Hepatic stellate cell (primary cell): ENCODE data around the gene POLR1D.

ENCODE experiments used
- DNase-seq: peaks from one replicate; pipeline ENCODE4 v3.0.0; 2011; ENCODE audit warnings: low spot score

POLR1D gene

GRCh38 chr13:27621366-27622101 lies at the start of gene POLR1D:
TSS of gene POLR1D (plus strand) at chr13:27621892. CDS start at chr13:27621984, 92 bp downstream.
- DNase-seq, result peak; percentile 74

- no peak for DNase-seq
Observed at GRCh38 chr13:27572234-27572901, 49.3 kb upstream of the POLR1D start.

- no peak for DNase-seq
Observed at GRCh38 chr13:27573265-27573664, 48.4 kb upstream of the POLR1D start.

DNA sequence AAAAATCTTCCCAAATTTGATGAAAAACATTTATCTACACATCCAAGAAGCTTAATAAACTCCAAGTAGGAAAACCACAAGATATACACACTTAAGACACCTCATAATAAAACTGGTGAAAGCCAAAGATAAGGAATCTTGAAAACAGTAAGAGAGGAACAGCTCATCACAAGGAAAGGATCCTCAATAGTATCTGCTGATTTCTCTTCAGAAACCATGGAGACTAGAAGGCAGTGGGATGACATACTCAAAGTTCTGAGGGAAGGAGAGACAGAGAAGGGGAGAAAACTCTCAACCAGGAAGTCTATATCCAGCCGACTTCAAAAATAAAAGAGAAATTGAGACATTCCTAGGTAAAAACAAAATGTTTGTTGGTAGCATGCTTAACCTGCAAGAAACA lies 47.0 kb upstream of the POLR1D start:
- DNase-seq, result no peak

GRCh38 chr13:27578121-27579030 lies 43.3 kb upstream of the POLR1D start:
- DNase-seq, result peak; percentile 57

GRCh38 chr13:27583645-27584044 lies 38.0 kb upstream of the POLR1D start:
- peak; percentile 59 for DNase-seq

- DNase-seq, result no peak
Observed at GRCh38 chr13:27587095-27587746, 34.5 kb upstream of the POLR1D start.

GRCh38 chr13:27588405-27588804 lies 33.3 kb upstream of the POLR1D start:
- DNase-seq, result no peak

- DNase-seq, result no peak
Observed at GRCh38 chr13:27592865-27593264, 28.8 kb upstream of the POLR1D start.

DNA sequence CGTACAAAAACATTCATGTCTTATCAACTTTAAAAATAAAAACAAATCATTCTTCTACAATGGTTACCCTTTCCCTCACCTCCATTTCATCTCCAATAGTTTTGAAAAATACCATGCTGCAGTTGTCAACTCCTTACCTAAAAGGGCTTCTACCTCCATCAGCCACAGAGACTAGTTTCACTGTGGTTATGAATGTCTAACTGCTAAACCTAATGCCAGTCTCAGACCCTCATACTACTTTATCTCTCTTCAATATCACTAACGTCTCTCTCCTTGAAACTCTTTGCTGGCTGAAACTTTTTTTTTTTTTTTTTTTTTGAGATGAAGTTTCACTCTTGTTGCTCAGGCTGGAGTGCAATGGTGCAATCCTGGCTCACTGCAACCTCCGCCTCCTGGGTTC lies 28.4 kb upstream of the POLR1D start:
- DNase-seq, result no peak

GRCh38 chr13:27595055-27595811 lies 26.5 kb upstream of the POLR1D start:
- no peak for DNase-seq

DNA sequence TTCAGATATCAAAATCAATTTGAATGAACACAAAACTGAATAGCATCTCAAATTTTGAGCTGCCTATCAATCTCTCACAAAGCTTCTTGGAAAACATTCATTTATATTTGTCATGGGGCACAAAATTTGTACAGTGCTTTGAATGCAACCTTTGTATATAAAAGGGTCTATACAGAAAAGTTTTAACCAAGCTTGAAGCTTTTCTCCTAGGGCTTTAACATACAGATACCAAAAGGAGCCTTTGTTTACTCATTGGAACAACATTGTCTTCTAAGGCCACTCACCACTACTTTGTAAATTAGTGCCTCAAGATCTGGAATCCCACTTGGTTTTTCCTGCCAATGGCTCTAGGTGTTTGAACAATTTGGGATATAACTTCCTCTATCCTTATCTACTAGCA lies 22.6 kb upstream of the POLR1D start:
- no peak for DNase-seq

GRCh38 chr13:27599845-27600553 lies 21.7 kb upstream of the POLR1D start:
- DNase-seq, result peak; percentile 56

DNA sequence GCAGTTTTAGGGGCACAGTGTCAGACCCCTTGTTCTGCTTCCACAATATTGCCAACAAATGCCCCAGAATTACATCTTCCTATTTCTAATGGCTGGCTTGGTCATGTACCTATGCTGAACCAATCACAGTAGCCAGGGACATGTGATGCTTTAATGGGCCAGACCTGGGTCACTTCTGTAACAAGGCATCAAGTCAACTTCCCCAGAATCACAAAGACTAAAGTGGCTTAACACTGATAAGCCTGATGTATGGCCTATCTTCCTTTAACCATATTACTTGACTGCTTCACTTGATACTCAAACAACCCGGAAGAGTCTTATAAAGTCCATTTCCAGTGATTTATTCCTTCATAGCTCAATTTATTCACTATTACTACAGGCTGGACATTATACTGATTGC lies 21.0 kb upstream of the POLR1D start:
- DNase-seq, result no peak

DNA sequence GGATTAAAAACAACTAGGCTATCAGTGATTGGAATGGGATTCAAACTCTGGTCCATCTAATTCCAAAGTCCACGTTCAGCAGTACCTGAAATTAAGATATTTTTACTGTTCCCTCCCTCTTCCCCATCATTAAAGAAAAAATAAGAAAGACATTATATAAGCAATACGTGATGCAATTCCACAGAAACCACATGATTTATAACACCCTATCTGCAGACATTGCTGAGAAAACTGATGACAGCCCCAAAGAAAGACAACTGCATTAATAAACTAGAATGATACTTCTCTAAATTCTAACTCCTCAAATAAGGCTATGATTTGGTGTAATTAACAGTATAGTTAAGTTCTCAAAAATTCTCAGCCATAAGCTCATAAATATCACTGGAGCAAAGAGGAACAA lies 20.5 kb upstream of the POLR1D start:
- no peak for DNase-seq

DNA sequence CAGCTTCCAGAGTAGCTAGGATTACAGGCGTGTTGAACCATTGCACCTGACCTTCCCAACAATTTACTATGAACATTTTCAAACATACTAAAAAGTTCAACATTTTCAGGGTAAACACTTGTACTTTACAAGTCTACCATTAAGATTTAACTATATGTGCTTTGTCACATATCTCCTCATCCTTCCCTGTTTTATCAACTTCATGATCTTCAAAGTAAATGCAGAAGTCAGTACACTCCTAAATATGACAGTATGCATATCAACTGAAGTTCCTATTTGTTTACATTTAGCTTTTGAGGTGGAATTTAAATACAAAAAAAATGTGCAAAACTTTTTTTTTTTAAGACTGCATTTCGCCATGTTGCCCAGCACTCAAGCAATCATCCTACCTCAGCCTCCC lies 19.9 kb upstream of the POLR1D start:
- DNase-seq, result no peak

GRCh38 chr13:27605099-27605498 lies 16.6 kb upstream of the POLR1D start:
- DNase-seq, result no peak

DNA sequence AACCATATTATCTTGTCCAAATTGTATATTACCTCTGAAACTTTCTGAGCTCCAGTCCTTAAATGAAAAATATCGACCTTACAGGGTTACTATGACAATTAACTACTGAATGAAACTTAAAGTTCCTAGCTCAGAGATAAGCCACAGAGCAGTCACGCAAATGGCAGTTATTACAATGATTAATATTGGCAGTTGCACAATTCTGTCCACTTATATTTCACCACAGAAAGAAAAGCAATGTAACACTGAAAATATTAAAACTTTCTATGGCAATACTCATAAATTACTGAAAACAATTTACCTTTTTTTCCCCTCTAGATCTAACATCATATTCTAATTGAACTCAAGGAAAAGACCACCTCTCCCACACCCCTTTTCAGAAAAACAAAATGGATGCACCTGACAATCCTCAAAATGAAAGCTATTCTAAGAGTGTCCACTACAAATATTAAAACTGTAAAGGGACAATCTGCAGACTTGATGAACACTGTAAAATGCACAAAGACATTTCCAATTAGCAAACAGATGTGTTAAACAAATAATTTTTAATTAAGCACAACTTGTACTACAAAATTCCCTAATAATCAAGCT lies 16.0 kb upstream of the POLR1D start:
- DNase-seq, result no peak

- DNase-seq, result peak; percentile 51
Observed at GRCh38 chr13:27607125-27607524, 14.6 kb upstream of the POLR1D start.

DNA sequence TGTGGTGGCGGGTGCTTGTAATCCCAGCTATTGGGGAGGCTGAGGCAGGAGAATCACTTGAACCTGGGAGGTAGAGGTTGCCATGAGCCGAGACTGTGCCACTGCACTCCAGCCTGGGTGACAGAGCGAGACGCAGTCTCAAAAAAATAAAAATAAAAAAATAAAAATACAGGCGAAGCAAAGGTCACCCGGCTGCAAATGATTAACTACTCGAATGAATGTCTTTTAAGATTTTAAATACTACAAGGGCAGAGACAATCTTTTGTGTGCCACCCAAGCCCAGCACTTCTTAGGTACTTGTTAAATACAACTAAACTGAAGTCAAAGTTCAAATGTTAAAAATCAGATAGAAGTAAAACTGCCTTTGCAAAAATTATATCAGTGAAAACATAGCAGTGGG lies 8.1 kb upstream of the POLR1D start:
- no peak for DNase-seq
